Measurements from ENCODE around the gene CELA3A. TPM values are rescaled to one million over a fixed set of nuclear protein-coding genes. Genes with fewer than 3 reads are reported as not detected.
A peak's percentile ranks its signal among the peaks of the same experiment; 100 is the strongest.
"Not testable (repeated sequence)": the region's sequence is repeated elsewhere in the genome, so short reads cannot be mapped to it uniquely, and the experiment has no call there.

The CELA3A gene
- total RNA-seq, 1 donor from 2014 or later: not detected

DNA sequence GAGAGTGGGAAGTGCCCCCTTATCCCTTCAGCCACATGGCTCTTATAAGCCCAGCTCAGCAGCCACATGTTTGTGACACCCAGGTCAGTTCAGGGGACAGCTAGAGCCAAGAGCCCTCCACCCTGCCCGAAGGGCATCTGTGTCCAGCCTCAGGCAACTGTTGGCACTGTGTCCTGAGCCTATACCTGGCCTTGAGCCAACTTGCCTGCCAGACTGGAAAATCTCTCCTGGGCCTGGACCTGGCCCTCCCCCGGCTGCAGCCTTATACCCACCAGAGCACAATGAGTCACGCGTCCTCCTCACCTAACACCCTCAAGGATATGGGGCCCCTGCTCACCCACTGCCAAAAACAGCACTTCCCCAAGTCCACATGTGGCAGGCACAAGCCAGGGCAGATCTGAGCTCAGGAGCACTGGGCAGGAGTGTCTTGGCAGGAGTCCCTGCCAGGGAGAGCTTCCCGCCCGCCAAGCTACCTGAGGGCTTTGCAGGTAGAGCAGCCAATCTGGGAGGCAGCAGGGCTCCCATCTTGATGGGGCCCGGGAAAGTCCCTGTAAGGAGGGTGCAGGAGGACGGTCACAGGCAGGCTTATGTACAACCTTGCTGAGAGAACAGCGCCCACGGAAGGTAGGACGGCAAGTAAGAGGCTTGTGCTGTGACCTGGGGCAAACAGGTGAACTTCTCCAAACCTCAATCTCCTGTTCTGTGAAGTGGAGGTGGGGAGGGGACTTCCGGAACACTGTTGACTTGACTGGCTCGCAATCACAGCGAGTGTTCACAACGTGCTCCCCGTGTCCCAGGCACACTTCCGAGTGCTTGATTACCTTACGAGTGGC is 44.5 kb upstream of the CELA3A start:
- Mint-ChIP-seq H3K27me3 (no peaks in the 10 kb centered on the region), H3K9me3 (no peaks in the 10 kb centered on the region), H3K4me3 (no peak overlapping the region), H3K36me3 (no peaks in the 10 kb centered on the region), H3K27ac (peak overlapping the region; percentile 64), H3K4me1 (ENCODE audit: unreplicated experiment) (peaks cover 8% of the 10 kb centered on the region)
- DNase-seq (ENCODE audit: extremely low spot score, unreplicated experiment): no peak
- TF ChIP-seq, protein P1, sequence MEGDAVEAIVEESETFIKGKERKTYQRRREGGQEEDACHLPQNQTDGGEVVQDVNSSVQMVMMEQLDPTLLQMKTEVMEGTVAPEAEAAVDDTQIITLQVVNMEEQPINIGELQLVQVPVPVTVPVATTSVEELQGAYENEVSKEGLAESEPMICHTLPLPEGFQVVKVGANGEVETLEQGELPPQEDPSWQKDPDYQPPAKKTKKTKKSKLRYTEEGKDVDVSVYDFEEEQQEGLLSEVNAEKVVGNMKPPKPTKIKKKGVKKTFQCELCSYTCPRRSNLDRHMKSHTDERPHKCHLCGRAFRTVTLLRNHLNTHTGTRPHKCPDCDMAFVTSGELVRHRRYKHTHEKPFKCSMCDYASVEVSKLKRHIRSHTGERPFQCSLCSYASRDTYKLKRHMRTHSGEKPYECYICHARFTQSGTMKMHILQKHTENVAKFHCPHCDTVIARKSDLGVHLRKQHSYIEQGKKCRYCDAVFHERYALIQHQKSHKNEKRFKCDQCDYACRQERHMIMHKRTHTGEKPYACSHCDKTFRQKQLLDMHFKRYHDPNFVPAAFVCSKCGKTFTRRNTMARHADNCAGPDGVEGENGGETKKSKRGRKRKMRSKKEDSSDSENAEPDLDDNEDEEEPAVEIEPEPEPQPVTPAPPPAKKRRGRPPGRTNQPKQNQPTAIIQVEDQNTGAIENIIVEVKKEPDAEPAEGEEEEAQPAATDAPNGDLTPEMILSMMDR (conservative IDR thresholded peaks at IDR 0.05): no peak

DNA sequence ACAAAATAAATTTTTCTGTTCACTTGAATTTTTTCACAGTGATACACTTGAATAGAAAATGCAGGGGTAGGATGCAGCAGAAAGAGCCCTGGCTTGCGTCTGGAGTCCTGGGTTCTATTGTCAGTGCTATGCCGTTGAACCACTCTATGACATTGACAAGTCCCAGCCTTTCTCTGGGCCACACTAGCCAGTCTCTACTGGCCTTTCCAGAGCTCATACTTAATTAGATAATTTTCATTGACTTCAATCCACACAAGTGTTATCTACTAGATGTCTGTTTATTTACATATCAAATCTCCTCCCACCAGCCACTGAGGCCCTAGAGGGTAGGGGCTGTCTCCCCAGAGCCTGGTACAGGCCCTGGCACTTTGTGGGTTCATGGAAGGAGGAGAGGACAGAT is 40.1 kb upstream of the CELA3A start:
- peaks cover 3% of the 10 kb centered on the region for H3K27me3 Mint-ChIP-seq
- no peak overlapping the region for H3K4me3 Mint-ChIP-seq
- H3K4me1 Mint-ChIP-seq (ENCODE audit: unreplicated experiment): peaks cover 12% of the 10 kb centered on the region
- H3K36me3 Mint-ChIP-seq: no peaks in the 10 kb centered on the region
- TF ChIP-seq, protein P1 (conservative IDR thresholded peaks at IDR 0.05): no peak
- H3K27ac Mint-ChIP-seq: no peak overlapping the region
- no peak for DNase-seq (ENCODE audit: extremely low spot score, unreplicated experiment)
- no peaks in the 10 kb centered on the region for H3K9me3 Mint-ChIP-seq

- H3K9me3 Mint-ChIP-seq: no peaks in the 10 kb centered on the region
- peaks cover 3% of the 10 kb centered on the region for H3K27me3 Mint-ChIP-seq
- H3K36me3 Mint-ChIP-seq: no peaks in the 10 kb centered on the region
- H3K27ac Mint-ChIP-seq: no peak overlapping the region
- no peak overlapping the region for H3K4me3 Mint-ChIP-seq
- DNase-seq (ENCODE audit: extremely low spot score, unreplicated experiment): no peak
- H3K4me1 Mint-ChIP-seq (ENCODE audit: unreplicated experiment): peaks cover 12% of the 10 kb centered on the region
- TF ChIP-seq, protein P1 (conservative IDR thresholded peaks at IDR 0.05): no peak
These were observed 39.7 kb upstream of the CELA3A start for GRCh38 chr1:21961799-21962198.

DNA sequence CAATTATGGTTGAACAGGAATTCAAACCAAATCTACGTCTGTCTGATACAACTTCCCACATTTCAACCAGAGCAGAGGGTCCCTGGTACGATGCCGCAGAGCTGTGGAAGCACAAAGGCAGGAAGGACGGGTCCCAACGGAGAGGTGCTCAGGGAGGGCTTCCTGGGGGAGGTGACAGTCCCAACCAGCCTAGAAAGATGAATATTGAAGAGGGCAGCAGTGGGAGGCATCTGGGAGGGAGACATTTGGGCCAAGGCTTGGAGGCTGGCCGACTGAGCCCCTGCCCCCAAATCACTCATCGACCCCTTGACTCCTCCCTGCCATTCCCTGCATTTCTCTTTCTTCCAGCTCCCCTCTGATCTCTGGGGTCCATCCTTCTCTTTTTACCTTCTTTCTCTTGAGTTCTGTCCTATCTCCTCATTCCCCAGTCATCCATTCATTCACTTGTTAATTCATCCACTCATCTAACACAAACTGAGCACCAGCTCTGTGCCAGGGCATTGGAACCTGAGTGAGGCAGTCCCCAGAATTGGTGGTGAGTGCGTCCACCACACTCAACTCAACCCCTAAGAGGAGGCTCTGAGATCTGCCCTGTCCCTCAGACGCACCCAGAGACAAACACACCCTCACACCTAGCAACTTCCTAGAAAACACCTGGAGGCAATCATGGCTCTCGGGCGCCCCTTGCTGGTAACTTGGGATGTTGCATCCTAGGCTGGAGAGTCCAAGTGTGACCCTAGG is 37.8 kb upstream of the CELA3A start:
- peaks cover 3% of the 10 kb centered on the region for H3K27me3 Mint-ChIP-seq
- DNase-seq (ENCODE audit: extremely low spot score, unreplicated experiment): peak; percentile 83
- TF ChIP-seq, protein P1 (conservative IDR thresholded peaks at IDR 0.05): peak; percentile 94
- no peaks in the 10 kb centered on the region for H3K36me3 Mint-ChIP-seq
- peaks cover 5% of the 10 kb centered on the region for H3K4me1 Mint-ChIP-seq (ENCODE audit: unreplicated experiment)
- no peaks in the 10 kb centered on the region for H3K9me3 Mint-ChIP-seq
- peak overlapping the region; percentile 51 for H3K27ac Mint-ChIP-seq
- H3K4me3 Mint-ChIP-seq: no peak overlapping the region

- Mint-ChIP-seq H3K4me1 (ENCODE audit: unreplicated experiment) (peaks cover 9% of the 10 kb centered on the region), H3K27ac (no peak overlapping the region), H3K27me3 (peaks cover 3% of the 10 kb centered on the region), H3K9me3 (no peaks in the 10 kb centered on the region), H3K36me3 (no peaks in the 10 kb centered on the region), H3K4me3 (no peak overlapping the region)
- TF ChIP-seq, protein P1 (conservative IDR thresholded peaks at IDR 0.05): no peak
- no peak for DNase-seq (ENCODE audit: extremely low spot score, unreplicated experiment)
These were observed 35.0 kb upstream of the CELA3A start for GRCh38 chr1:21966247-21967000.

GRCh38 chr1:21967216-21967615 is 34.2 kb upstream of the CELA3A start:
- not testable (repeated sequence) for H3K4me1 Mint-ChIP-seq (ENCODE audit: unreplicated experiment); H3K27ac Mint-ChIP-seq; DNase-seq (ENCODE audit: extremely low spot score, unreplicated experiment); H3K9me3 Mint-ChIP-seq; H3K4me3 Mint-ChIP-seq; H3K36me3 Mint-ChIP-seq; H3K27me3 Mint-ChIP-seq

GRCh38 chr1:21969066-21969465 is 32.4 kb upstream of the CELA3A start:
- H3K4me3 Mint-ChIP-seq; H3K27ac Mint-ChIP-seq; DNase-seq (ENCODE audit: extremely low spot score, unreplicated experiment); H3K36me3 Mint-ChIP-seq; H3K9me3 Mint-ChIP-seq; H3K27me3 Mint-ChIP-seq; H3K4me1 Mint-ChIP-seq (ENCODE audit: unreplicated experiment): not testable (repeated sequence)

GRCh38 chr1:21970523-21970922 is 30.9 kb upstream of the CELA3A start:
- not testable (repeated sequence) for H3K9me3 Mint-ChIP-seq; H3K4me3 Mint-ChIP-seq; H3K36me3 Mint-ChIP-seq; DNase-seq (ENCODE audit: extremely low spot score, unreplicated experiment); H3K27me3 Mint-ChIP-seq
- peak overlapping the region; percentile 36 for H3K27ac Mint-ChIP-seq
- H3K4me1 Mint-ChIP-seq (ENCODE audit: unreplicated experiment): peaks cover 12% of the 10 kb centered on the region

Measured in type B pancreatic cell (in vitro differentiated cells).